Cerebellar cortex (tissue), 1 donor: Measurements from ENCODE around the gene SLC4A8.
A peak's percentile ranks its signal among the peaks of the same experiment; 100 is the strongest.

ENCODE experiments used
- DNase-seq: peaks from one replicate; pipeline ENCODE4 v3.0.0-alpha.2; 2015; ENCODE audit warnings: low spot score

Gene SLC4A8

GRCh38 chr12:51528852-51529650 is 104.4 kb downstream of the SLC4A8 start:
- DNase-seq, result peak; percentile 23

DNA sequence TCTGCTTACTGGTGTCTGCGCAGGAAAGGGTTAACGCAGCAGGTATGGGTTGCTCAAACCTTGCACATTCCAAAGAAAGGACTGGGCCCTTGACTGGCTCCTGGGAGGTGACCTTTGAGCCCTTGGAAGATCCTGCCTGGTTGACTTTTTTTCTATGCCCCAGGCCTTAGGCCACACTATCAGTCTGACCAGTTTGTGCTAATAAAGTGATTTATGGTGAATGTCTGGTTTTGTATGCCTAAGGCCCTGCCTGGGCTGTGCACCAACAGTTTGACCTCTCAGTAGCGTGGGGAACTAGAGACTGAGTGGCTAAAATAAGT is 105.0 kb downstream of the SLC4A8 start:
- DNase-seq, result no peak

GRCh38 chr12:51530208-51530607 is 105.6 kb downstream of the SLC4A8 start:
- no peak for DNase-seq

GRCh38 chr12:51531284-51531977 is 106.8 kb downstream of the SLC4A8 start:
- no peak for DNase-seq

- DNase-seq, result peak; percentile 82
Measured at GRCh38 chr12:51531978-51532497, 107.4 kb downstream of the SLC4A8 start.

DNA sequence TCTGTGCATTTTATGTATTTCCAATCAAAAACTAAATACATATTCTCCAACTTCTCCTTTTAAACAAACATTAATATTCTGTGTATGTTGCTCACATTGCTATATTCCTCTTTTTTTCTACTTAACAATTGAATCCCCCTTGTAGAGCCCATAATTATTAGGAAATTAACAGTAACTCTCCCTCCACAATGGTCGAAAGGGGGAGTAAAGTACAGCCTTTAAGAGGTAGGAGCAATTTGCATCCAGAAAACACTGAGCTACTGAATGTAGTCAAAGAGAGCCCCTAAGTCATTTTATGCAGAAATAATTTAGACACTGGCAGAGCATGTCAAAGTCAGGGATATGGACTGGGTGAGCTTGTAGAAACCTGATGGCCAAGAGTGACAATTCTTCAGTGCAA is 109.2 kb downstream of the SLC4A8 start:
- DNase-seq, result peak; percentile 25

GRCh38 chr12:51534216-51535074 is 109.8 kb downstream of the SLC4A8 start:
- DNase-seq, result no peak

DNA sequence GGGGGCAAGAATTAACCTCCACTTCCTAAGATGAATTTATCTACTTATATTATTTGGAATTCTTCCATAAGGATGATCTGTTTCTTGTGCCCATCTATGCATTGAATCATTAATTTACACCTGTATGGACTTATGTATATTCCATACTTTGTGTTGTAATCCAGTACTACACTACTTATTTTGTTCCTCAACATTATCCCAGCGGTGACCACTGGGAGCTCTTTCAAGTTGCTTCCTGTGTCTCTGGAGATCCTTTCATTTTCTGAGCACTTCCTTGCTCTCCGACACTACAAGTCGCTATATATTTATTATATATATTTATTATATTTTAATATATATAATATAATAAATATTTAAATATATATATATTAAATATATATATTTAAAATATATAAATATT is 111.5 kb downstream of the SLC4A8 start:
- DNase-seq, result no peak

DNA sequence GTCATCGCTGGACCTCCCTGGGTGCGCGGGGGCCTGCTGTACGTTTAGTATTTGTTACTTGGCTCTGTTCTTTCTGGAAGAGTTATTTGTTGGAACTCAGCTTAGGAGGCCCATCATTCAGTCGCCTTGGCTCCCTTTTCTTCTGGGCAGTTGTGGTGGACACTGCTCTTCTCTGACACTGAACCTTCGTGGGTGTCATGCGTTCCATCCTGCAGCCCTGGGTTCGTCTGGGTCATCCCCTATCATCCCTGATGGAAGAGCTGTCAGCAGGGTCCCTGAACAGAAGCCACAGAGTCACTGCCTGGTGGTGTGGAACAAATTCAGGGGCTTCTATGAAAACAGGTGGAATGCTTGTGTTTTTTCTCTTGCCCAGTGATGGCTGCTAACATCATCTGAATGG is 113.5 kb downstream of the SLC4A8 start:
- DNase-seq, result no peak

- DNase-seq, result no peak
Measured at GRCh38 chr12:51538599-51538998, 114.0 kb downstream of the SLC4A8 start.

GRCh38 chr12:51540996-51541395 is 116.4 kb downstream of the SLC4A8 start:
- DNase-seq, result no peak

GRCh38 chr12:51546097-51546496 is 121.5 kb downstream of the SLC4A8 start:
- no peak for DNase-seq

DNA sequence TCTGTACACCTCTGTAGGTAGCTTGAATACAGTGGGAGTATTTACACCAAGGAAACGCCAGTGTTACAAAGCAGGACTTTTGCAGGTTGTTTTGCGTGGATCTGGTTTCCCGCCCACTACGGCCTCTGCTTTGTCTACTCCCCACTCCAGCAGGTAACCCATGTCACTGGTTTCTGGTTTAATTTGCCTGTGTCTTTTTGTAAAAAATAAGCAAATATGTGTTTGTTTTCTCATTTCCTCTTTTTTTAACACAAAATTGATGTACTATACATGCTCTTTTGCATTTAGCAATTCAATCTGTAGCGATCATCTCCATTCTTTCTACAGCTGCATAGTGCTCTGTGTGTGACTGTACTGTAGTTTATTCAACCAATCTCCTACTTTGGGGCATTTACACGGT is 123.0 kb downstream of the SLC4A8 start:
- DNase-seq, result no peak

DNA sequence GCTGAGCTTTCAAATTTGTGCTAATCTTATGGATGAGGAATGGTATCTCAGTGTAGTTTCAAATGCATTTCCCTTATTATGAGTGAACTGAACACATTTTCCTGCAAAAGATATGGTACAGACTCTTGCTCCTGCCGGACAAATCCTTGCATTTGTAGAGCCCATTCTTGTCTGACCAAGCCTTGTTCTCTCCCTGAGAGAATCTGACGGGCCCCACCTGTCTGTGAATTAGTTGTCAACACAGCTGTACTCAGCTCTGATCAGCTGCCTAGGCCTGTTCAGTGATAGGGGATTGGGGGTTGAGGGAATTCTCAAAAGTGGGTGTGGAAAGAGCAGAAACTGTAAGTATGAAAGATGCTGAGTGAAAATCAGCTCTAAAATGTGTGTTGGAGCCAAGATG is 123.6 kb downstream of the SLC4A8 start:
- no peak for DNase-seq

DNA sequence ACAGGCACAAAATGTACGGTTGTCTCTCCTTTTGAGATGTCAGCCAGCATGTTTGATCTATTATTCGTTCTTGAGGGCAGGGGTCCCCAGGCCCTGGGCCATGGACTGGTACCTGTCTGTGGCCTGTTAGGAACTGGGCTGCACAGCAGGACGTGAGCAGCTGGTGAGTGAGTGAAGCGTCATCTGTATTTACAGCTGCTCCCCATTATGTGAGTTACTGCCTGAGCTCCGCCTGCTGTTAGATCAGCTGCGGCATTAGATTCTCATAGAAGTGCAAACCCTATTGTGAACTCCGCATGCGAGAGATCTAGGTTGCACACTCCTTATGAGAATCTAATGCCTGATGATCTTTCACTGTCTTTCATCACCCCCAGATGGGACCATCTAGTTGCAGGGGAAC is 125.0 kb downstream of the SLC4A8 start:
- no peak for DNase-seq
